NCI-H146 treated with DMSO at 0.1 percent for 48 hours (cell line): Measurements from ENCODE around the gene OTULIN.
A peak's percentile ranks its signal among the peaks of the same experiment; 100 is the strongest.

Experiments used
- DNase-seq: peaks from one replicate; lab custom pipeline; 2025; ENCODE audit not compliant: unreplicated experiment; lab: John Stamatoyannopoulos, UW

The OTULIN gene

DNA sequence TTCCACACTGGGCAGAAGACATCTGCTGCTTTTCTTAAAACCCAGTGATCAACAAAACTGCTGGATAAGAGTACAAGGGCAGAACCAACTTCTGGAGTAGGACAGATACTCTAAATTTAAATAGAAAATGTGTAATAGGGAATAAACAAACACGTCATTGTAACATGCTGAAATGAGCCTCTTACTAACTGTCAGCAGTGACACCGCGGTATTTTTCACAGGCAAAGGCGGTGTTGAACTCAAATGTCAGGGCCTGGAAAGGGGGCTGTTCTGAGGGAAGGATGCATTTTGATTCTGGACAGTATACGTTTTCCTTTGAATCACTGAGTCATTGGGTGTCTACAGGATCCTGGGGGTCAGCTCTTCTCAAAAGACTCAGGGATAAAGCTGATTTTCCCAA, 73.5 kb downstream of the OTULIN start:
- DNase-seq = no peak

DNA sequence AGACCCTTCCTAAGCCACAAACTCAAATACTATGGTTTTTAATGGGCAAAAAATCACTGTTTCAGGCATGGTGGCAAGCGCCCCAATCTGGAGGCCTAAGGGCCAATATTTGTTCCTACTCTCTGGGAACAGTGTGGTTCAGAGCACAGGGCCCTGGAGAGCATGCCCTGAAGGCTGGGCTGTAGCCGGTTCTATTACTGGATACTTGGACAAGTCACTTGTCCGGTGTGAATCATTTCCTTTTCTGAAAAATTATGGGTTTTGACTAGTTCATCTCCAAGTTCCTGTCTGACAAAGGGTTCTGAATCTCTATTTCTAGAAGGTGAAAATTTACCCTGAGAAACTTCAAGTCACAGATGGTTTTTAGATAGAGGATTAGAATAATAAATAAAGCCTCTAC, 75.0 kb downstream of the OTULIN start:
- no peak for DNase-seq

DNA sequence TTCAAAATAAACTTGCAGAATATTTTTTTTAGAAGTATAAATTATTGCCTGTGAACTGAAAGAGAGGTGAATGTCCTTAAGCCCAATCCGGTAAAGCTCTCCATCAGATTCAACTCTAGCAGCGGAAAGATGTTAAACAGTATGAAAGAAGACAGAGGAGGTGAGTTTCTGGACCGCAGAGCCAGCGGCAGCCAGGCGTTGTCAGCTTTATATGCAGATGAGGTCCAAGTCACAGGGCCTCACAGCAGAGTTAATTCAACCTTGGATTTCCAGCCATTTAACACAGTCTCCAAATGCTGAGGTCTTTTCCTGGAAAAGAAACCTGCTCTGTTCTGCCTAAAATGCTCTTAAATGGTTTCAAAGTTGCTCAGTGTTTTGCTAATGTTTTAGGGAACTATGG, 75.5 kb downstream of the OTULIN start:
- DNase-seq = no peak

DNA sequence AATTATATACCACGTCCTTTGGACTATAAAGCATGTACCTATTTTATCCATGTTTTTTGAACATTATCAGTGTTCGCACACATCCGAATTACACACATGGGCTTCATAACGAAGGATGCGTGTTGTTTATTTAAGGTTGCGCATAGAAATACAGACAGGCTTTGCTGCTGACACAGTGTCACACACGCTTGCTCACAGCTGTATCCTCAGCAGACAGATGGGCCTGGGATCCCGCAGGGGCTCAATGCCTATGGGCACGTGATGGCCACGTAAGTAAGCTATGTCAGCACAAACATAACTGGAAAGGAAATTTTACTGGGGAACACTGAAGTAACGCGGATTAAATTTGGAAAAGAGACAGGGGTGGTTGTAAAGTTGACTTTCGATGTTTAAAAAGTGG, 76.6 kb downstream of the OTULIN start:
- DNase-seq = no peak

DNA sequence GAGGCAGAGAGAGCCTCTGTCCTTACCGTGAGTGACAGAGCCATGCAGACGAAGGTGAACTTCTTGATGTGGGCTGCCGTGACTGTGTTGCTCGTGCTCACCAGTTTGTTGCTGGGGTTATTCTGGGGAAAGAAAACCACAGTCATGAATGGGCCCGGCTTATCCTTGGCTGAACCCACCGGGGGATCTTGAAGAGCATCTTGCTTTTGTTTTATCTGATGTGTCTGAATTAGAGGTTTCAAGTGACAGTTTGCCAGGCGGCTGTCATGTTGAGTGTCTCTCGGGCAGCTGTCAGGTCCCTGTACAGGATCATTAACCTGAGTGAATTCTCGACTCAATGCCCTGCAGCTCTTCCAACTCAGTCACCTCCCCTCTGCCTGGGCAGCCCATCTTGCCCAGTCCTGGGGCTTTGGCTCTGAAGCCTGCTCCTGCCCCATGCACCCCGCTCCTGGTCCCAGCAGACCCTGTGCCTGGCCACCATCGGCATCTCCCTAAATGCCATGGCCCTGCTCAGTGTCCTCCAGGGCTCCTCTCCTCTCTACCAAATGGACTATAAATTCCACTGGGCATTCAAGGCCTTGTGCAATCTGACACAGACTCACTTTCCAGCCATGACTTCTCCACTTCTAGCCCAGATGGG, 77.4 kb downstream of the OTULIN start:
- peak; percentile 71 for DNase-seq

DNA sequence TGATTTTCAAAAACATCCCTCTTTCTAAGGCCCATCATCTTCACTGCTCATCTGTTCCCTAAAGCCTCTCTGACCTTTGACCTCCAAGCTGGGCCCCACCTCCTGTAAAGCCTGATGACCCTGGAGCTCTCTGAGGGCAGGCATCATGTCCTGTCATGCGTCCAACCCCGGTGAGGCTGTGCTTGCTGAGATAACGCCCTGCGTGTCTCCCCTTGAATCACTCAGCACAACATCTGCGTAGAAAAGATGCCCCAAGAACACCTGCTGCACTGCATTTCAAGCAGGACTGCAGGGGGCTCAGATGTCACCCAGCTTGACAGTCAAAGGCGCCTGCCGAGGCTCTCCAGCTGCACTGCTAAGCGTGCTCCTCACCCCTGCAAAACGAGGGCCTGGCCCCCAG, 78.0 kb downstream of the OTULIN start:
- peak; percentile 91 for DNase-seq

DNA sequence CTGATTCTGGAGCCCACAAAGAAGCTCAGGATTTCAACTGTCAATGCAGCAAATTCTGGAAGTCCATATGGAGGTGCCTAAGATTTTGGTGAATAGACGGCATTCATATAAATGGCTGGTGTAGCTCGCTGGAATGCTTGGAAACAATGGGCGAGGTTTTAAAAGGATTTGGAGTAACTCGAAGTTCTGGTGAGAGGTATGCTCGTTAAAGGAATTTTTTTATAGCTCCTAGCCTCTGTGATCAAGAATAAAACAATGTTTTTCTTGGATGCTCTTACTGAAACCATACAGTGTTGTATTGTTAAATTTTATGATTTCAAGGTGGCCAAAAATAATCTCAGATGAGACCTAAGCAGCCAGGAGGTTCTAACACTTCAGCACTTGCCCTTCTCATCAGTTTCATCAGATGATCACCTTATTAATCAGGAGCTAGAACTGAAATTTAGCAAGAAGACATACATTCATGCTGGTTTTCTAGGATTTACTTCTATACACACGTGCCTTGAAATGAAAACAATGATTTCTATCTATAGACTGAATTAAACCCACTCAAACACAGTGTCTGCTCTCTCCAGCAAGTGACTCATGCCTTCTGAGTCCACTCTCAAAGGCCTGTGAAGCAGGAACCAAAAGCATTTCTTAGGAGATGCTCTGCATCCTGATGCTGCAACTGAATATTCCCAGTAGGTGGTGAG, 79.2 kb downstream of the OTULIN start:
- DNase-seq = no peak

DNA sequence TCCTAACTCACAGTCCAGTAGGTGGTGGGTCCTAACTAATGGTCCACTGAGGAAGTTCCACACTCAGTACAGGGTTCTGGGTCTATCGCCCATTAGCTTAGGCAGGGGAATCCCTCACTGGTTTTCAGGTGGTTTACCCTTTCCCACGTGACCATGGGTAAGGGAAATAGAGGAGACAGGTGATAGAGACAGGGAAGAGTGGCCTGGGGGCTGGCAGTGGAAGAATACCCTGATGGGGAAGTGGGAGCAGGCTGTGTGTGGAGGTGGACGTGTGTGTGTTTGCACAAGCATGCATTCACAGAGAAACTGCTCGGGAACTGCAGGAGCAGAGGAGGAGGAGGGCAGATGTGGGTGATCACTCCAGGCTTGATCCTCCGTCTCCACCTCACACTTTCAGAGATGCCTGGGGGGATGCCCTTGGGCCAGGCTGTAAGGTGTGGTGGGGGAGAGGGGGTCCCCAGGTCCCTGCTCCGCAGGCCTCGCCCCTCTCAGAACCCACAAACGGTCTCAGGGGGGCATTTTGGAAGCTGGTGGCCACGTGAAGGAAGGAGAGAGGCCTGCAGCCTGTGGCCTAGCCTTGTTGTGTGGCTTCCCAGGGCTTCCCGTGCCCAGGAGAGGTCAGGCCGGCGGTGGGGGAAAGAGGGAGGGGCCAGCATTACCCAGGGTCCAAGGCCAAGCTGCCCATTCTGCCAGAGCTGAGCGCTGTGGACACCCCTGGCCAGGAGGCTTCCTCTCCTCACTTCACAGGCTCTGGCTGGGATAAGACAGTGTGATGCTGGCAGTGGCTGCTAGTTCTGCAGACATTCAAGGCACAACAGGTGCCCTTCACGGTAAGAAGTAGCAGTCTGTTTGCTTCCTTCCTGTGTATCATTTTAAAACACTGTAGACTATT, 80.0 kb downstream of the OTULIN start:
- no peak for DNase-seq

DNA sequence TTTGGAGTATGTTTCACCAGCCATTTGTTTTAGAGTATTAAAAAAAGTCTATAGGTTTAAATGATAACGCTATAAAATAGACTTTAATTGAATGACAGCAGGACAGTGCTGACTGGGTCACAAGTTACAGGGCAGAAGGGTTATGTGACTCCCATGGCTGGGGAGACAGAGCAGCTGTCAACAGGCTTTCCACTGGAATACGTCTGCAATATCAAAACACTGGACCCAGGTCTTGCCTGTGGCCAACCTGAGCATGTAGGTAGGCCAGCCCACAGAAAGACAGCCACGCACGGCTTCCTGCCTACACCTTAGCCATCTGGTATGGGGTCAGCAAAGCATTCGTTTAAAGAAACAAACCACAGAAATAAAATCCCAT, 80.7 kb downstream of the OTULIN start:
- DNase-seq = no peak

DNA sequence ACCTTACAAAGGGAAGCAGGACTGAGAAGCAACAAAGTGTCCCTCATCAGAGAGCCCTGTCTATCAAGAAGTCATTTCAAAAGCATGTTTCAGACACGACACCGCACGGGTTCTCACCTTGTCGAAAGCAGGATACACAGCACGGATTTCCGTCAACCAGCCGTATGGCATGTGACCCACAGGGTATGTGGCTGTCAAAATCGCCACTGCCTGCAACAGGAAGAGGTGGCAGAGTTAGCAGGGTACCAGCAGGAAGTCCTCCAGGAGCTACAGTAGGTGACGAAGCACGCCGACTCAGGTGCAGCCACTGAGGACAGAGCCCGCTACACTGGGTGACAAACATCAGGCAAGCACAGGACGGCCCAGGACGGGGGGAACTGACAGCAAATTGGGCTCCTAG, 81.2 kb downstream of the OTULIN start:
- no peak for DNase-seq

DNA sequence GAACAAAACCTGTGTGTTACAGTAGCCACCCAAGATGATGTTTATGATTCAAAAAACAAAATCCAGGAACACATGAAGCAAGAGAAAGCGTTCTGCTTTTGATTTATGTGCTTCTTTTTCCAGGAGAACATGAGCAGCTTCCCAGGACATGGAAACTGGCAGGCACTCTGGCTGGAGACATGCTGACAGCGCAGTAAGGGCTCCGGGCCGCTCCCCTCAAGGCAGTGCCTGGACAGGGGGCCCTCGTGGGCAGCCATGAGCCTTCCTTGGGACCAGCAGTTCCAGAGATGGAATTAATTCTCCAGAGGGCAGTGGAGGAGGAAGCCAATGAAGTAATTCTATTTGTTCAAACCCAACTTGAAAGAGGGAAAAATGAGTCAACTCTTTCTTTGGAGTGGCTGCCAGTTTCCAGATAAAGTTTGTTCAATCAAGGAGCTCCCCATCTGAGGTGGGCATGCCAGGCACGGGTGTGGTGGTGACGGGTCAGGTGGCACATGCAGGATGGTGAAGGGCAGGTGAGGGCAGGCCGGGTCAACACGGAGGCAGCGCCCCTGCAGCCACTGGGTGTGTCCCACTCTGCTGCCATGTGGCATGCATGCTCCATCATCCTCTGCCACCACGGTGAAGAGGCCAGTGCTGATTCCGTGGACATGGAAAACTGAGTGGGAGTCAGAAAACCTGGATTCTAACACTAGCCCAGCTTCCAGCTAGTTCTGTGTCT, 83.8 kb downstream of the OTULIN start:
- DNase-seq = no peak
